SK-N-MC (cell line): ENCODE results near the gene DNAH9.

Experiments
- DNase-seq: peaks from one replicate; pipeline ENCODE4 v3.0.0-alpha.2; 2011; ENCODE audit warnings: low read depth, low spot score
- H3K27ac ChIP-seq: fragments of 200-600 bp; sonication (generic); 2 replicates; pipeline ENCODE4 v1.5.1; 2016; ENCODE audit warnings: mixed run types
- H3K36me3 ChIP-seq: fragments of 200-600 bp; sonication (generic); 2 replicates; pipeline ENCODE4 v1.6.1; 2017; ENCODE audit warnings: antibody characterized with exemption, low read length, mixed read lengths; ENCODE audit not compliant: insufficient read depth
- H3K4me3 ChIP-seq: fragments of 200-600 bp; sonication (generic); 2 replicates; pipeline ENCODE4 v1.5.1; 2016
- H3K9ac ChIP-seq: fragments of 200-600 bp; sonication (generic); 2 replicates; pipeline ENCODE4 v1.8.0; 2017; ENCODE audit warnings: mixed run types, mixed read lengths; ENCODE audit not compliant: insufficient read length
- H3K9me3 ChIP-seq: fragments of 200-600 bp; sonication (generic); 2 replicates; pipeline ENCODE4 v1.6.1; 2017; ENCODE audit warnings: low read depth, mild to moderate bottlenecking, antibody characterized with exemption, low read length, moderate library complexity, mixed read lengths
- EZH2 ChIP-seq: fragments of 200-600 bp; sonication (generic); IDR thresholded peaks from one replicate; pipeline ENCODE4 v1.6.1; 2017; ENCODE audit warnings: antibody characterized with exemption
- FOXP2 ChIP-seq: optimal IDR thresholded peaks from 2 replicates; pipeline ENCODE3; 2011; ENCODE audit warnings: mild to moderate bottlenecking, moderate library complexity; ENCODE audit not compliant: insufficient read depth; ENCODE audit errors: extremely low read length, control extremely low read depth
- POLR2AphosphoS5 ChIP-seq: IDR thresholded peaks from 2 replicates; pipeline ENCODE4 v1.6.1; 2012; ENCODE audit warnings: mild to moderate bottlenecking, low read depth, low read length, borderline replicate concordance

The DNAH9 gene

GRCh38 chr17:11582217-11582616 is 16.1 kb upstream of the DNAH9 start:
- H3K9ac ChIP-seq: no peak overlapping the region
- no peaks in the 10 kb centered on the region for H3K9me3 ChIP-seq
- no peak for DNase-seq
- H3K27ac ChIP-seq: no peak overlapping the region
- TF ChIP-seq FOXP2: no peak
- no peak for TF ChIP-seq EZH2
- TF ChIP-seq POLR2AphosphoS5: no peak
- H3K36me3 ChIP-seq: no peaks in the 10 kb centered on the region
- no peak overlapping the region for H3K4me3 ChIP-seq

DNA sequence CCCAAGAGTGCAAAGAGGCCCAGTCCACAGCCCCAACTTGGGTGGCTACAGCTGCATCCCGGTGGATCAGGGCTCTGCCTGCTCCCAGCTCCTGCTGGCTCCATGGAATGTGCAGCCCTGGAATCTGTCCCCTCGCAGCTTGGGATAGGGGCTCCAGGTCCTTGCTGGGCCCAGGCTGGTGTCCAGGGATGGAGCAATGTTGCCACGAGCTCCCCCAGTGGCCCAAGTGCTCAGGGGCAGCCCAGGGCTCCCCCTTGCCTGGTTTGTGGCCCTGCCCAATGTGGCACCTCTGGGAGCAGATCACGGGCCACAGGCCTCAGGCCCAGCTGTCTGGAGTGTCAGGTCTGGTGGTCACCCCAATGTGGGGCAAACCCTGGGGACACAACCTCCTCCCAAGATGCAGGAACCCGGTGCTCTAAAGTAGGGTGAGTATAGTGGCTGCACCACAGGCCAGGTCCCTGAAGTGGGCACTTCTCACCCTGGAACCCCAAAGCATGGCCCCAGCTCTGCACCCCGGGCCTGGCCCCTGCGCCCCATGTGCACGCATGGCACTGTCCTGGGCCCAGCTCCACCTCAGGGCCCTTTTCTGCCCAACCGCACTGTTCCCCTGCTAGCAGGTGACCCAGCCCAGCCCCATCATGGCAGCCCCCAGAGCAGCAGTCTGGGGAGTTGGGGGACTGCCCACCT is 14.8 kb upstream of the DNAH9 start:
- no peak overlapping the region for H3K27ac ChIP-seq
- DNase-seq: no peak
- no peak overlapping the region for H3K4me3 ChIP-seq
- H3K9ac ChIP-seq: no peak overlapping the region
- H3K36me3 ChIP-seq: no peaks in the 10 kb centered on the region
- H3K9me3 ChIP-seq: no peaks in the 10 kb centered on the region
- TF ChIP-seq EZH2 (no peak), FOXP2 (no peak), POLR2AphosphoS5 (no peak)

DNA sequence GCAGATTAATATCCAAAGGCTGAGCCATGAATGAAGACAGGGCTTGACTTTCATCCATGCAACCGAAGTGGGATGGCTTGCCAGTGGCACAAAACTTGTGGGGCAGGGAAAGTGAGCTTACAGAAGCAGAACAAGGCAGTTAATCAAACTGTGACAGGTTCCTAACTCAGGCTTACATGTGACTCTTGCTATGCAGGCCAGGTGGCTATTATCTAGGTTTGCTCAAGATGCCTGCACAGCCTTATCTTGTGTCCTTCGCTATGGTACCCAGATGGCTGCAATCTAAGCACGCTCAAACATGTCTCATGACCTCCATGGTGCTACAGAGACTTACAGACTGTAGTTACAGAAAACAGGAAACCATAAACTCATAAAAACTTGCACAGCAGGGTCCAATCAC is 8.6 kb upstream of the DNAH9 start:
- Histone ChIP-seq H3K4me3 (peak overlapping the region; percentile 62), H3K9me3 (no peaks in the 10 kb centered on the region)
- TF ChIP-seq FOXP2 (no peak), POLR2AphosphoS5 (no peak), EZH2 (no peak)

DNA sequence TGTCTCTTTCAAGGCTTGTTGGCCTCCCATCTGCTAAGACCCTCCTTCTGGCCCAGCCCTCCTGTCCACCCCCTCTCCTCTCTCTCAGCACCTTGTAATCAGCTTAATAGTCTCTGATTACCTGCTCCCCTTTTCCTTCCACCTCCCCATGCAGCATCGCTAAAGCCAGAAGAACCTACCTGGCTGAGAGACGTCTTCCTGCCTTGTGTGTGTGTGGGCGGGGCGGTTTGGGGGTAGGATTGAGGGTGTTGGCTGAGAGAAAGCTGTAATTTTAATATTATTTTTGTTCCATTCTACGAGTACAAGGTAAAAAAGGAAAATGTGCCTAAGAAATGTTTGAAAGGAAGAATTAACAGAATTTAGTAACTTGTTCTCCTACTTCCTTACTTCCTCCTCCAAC is 3.4 kb downstream of the DNAH9 start:
- H3K9ac ChIP-seq: no peak overlapping the region
- no peak overlapping the region for H3K27ac ChIP-seq
- no peaks in the 10 kb centered on the region for H3K36me3 ChIP-seq
- no peak overlapping the region for H3K4me3 ChIP-seq
- no peak for TF ChIP-seq EZH2
- TF ChIP-seq FOXP2: no peak
- no peak for TF ChIP-seq POLR2AphosphoS5
- H3K9me3 ChIP-seq: no peaks in the 10 kb centered on the region
- no peak for DNase-seq

More for the DNA sequence above, 8.6 kb upstream of the DNAH9 start:
- Histone ChIP-seq H3K27ac (peak overlapping the region; percentile 92), H3K36me3 (no peaks in the 10 kb centered on the region), H3K9ac (no peak overlapping the region)
- peak; percentile 16 for DNase-seq

DNA sequence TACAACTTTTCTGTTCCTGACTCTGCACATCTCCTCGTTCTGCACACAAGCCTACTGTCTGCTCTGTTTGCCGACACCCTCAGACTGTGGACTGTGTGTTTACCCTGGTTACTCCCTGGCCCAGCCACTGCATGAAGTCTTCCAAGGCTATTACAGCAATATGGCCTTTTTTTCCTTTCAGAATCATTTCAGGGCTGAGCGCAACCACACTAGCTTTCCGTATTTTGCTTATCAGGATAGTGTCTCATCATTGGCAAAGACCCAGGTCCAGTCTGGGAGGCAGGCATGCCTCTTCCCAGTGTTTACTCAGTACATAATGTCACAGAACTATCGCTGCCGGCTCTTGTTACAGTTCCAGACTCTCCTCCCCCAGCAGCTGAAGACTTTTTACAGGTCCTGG is 10.1 kb downstream of the DNAH9 start:
- no peak overlapping the region for H3K27ac ChIP-seq
- no peaks in the 10 kb centered on the region for H3K9me3 ChIP-seq
- no peaks in the 10 kb centered on the region for H3K36me3 ChIP-seq
- peak overlapping the region; percentile 55 for H3K9ac ChIP-seq
- no peak overlapping the region for H3K4me3 ChIP-seq
- DNase-seq: no peak
- no peak for TF ChIP-seq EZH2
- TF ChIP-seq FOXP2: no peak
- no peak for TF ChIP-seq POLR2AphosphoS5

GRCh38 chr17:11610999-11611566 is 12.8 kb downstream of the DNAH9 start:
- Histone ChIP-seq H3K9ac (no peak overlapping the region), H3K27ac (no peak overlapping the region), H3K4me3 (no peak overlapping the region), H3K36me3 (no peaks in the 10 kb centered on the region), H3K9me3 (no peaks in the 10 kb centered on the region)
- no peak for DNase-seq
- TF ChIP-seq POLR2AphosphoS5: no peak
- no peak for TF ChIP-seq FOXP2
- no peak for TF ChIP-seq EZH2

- Histone ChIP-seq H3K36me3 (no peaks in the 10 kb centered on the region), H3K4me3 (no peak overlapping the region), H3K9ac (no peak overlapping the region), H3K9me3 (no peaks in the 10 kb centered on the region), H3K27ac (no peak overlapping the region)
- no peak for DNase-seq
- TF ChIP-seq POLR2AphosphoS5 (no peak), FOXP2 (no peak), EZH2 (no peak)
Measured at GRCh38 chr17:11612956-11613355, 14.7 kb downstream of the DNAH9 start.

DNA sequence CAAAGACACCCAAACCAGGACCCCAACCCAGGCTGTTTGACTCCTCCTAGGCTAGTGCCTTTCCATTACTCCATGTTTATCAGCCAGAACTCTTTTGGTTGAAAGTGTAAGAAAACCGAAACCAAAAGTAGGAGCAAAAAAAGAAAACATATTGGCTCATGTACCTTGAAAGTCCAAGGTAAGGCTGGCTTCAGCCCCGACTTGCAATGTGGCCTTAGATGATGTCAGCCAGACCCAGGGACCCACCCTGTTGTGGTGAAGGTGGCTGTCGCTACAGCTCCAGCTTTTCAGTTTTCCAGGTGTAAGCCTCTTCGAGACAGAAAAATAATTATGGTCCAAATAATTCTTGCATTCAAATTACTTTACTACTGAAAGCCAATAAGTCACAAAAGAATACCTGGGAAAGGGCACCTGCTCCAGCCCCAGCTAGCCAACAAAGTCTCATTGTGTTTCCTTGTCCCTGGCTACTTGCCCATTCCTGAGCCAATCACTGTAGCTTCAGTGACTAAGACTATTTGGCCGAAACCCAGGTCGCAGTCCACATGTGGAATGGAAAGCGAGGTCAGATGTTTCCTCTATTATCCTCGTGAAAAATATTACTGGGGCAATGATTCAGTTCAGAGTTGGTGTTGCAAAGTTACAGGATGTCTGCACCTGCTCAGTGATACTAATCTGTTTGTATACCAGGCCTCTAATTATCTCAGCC is 20.7 kb downstream of the DNAH9 start:
- H3K4me3 ChIP-seq: no peak overlapping the region
- no peaks in the 10 kb centered on the region for H3K9me3 ChIP-seq
- TF ChIP-seq EZH2: no peak
- TF ChIP-seq POLR2AphosphoS5: no peak
- TF ChIP-seq FOXP2: no peak
- no peak for DNase-seq
- no peaks in the 10 kb centered on the region for H3K36me3 ChIP-seq
- no peak overlapping the region for H3K9ac ChIP-seq
- no peak overlapping the region for H3K27ac ChIP-seq
